ENCODE results near the gene MAST4.

Gene MAST4

GRCh38 chr5:66870708-66871107, 274.5 kb downstream of the MAST4 start:
- Histone ChIP-seq H3K9me3 (no peaks in the 10 kb centered on the region), H3K4me3 (ENCODE audit: low read depth, low read length) (no peak overlapping the region)

GRCh38 chr5:66871651-66872050, 275.5 kb downstream of the MAST4 start:
- TF ChIP-seq CTCF (IDR thresholded peaks at IDR 0.05; ENCODE audit: low read depth, low read length): no peak
- Histone ChIP-seq H3K4me1 (no peaks in the 10 kb centered on the region), H3K9me3 (no peaks in the 10 kb centered on the region), H3K4me3 (ENCODE audit: low read depth, low read length) (no peak overlapping the region), H3K27me3 (no peaks in the 10 kb centered on the region), H3K36me3 (no peaks in the 10 kb centered on the region)
- DNase-seq: no peak

More at GRCh38 chr5:66870708-66871107, 274.5 kb downstream of the MAST4 start:
- Histone ChIP-seq H3K4me1 (no peaks in the 10 kb centered on the region), H3K27me3 (no peaks in the 10 kb centered on the region), H3K36me3 (no peaks in the 10 kb centered on the region)
- no peak for TF ChIP-seq CTCF (IDR thresholded peaks at IDR 0.05; ENCODE audit: low read depth, low read length)
- DNase-seq: no peak

- H3K27me3 ChIP-seq: no peaks in the 10 kb centered on the region
- no peak for DNase-seq
- H3K4me1 ChIP-seq: no peaks in the 10 kb centered on the region
- no peak overlapping the region for H3K4me3 ChIP-seq (ENCODE audit: low read depth, low read length)
- no peaks in the 10 kb centered on the region for H3K9me3 ChIP-seq
- TF ChIP-seq CTCF (IDR thresholded peaks at IDR 0.05; ENCODE audit: low read depth, low read length): no peak
- H3K36me3 ChIP-seq: no peaks in the 10 kb centered on the region
Observed at GRCh38 chr5:66872736-66873331, 276.6 kb downstream of the MAST4 start.

- H3K4me3 ChIP-seq (ENCODE audit: low read depth, low read length): no peak overlapping the region
- no peaks in the 10 kb centered on the region for H3K27me3 ChIP-seq
- H3K9me3 ChIP-seq: no peaks in the 10 kb centered on the region
- no peaks in the 10 kb centered on the region for H3K4me1 ChIP-seq
- DNase-seq: no peak
- TF ChIP-seq CTCF (IDR thresholded peaks at IDR 0.05; ENCODE audit: low read depth, low read length): no peak
- no peaks in the 10 kb centered on the region for H3K36me3 ChIP-seq
Observed at GRCh38 chr5:66874004-66874403, 277.8 kb downstream of the MAST4 start.

- TF ChIP-seq CTCF (IDR thresholded peaks at IDR 0.05; ENCODE audit: low read depth, low read length): no peak
- Histone ChIP-seq H3K4me1 (no peaks in the 10 kb centered on the region), H3K36me3 (no peaks in the 10 kb centered on the region), H3K27me3 (no peaks in the 10 kb centered on the region), H3K4me3 (ENCODE audit: low read depth, low read length) (no peak overlapping the region), H3K9me3 (no peaks in the 10 kb centered on the region)
- DNase-seq: no peak
Observed at GRCh38 chr5:66875315-66875714, 279.1 kb downstream of the MAST4 start.

- DNase-seq: no peak
- H3K4me1 ChIP-seq: no peaks in the 10 kb centered on the region
- H3K36me3 ChIP-seq: no peaks in the 10 kb centered on the region
- no peak for TF ChIP-seq CTCF (IDR thresholded peaks at IDR 0.05; ENCODE audit: low read depth, low read length)
- H3K27me3 ChIP-seq: no peaks in the 10 kb centered on the region
- H3K9me3 ChIP-seq: no peaks in the 10 kb centered on the region
- H3K4me3 ChIP-seq (ENCODE audit: low read depth, low read length): no peak overlapping the region
Observed at GRCh38 chr5:66876266-66876807, 280.1 kb downstream of the MAST4 start.

Data from BE2C (cell line).